Left kidney (tissue), 1 donor: ENCODE data around the gene RIT2. TPM values are rescaled to one million over a fixed set of nuclear protein-coding genes. Genes with fewer than 3 reads are reported as not detected.

ENCODE experiments used
- polyA plus RNA-seq: library from polyadenylated mRNA; unstranded; fragments of 120-200 nt; gene quantifications from one replicate; pipeline ENCODE4 v1.2.1, GENCODE V29; 2013; ENCODE audit not compliant: insufficient read length

RIT2 gene
- polyA plus RNA-seq, 1 donor: 0.13 TPM

Other genes starting within 250 kb of the RIT2 start
- 0.38 TPM for gene SYT4, start 161.8 kb upstream of the RIT2 start, polyA plus RNA-seq